A549 treated with AZD9567 at 1 μM for 4 hours (cell line): ENCODE results near the gene RABGAP1. TPM values are rescaled to one million over a fixed set of nuclear protein-coding genes. Genes with fewer than 3 reads are reported as not detected.

Experiments
- total RNA-seq: library from RNA; stranded (reverse); fragments of 200-300 nt; extraction: Qiagen RNA extraction; gene quantifications from 5 replicates; pipeline ENCODE4 v1.2.3, GENCODE V29; 2022; ENCODE audit not compliant: insufficient read depth

The RABGAP1 gene
- total RNA-seq, result 13.9 to 18.0 TPM (median 16.3 TPM) in 5 replicates

GRCh38 chr9:122940749-122941581, at the start of gene RABGAP1:
TSS of gene RABGAP1 (plus strand) at chr9:122941020. CDS start at chr9:122957060, 16,040 bp downstream.

DNA sequence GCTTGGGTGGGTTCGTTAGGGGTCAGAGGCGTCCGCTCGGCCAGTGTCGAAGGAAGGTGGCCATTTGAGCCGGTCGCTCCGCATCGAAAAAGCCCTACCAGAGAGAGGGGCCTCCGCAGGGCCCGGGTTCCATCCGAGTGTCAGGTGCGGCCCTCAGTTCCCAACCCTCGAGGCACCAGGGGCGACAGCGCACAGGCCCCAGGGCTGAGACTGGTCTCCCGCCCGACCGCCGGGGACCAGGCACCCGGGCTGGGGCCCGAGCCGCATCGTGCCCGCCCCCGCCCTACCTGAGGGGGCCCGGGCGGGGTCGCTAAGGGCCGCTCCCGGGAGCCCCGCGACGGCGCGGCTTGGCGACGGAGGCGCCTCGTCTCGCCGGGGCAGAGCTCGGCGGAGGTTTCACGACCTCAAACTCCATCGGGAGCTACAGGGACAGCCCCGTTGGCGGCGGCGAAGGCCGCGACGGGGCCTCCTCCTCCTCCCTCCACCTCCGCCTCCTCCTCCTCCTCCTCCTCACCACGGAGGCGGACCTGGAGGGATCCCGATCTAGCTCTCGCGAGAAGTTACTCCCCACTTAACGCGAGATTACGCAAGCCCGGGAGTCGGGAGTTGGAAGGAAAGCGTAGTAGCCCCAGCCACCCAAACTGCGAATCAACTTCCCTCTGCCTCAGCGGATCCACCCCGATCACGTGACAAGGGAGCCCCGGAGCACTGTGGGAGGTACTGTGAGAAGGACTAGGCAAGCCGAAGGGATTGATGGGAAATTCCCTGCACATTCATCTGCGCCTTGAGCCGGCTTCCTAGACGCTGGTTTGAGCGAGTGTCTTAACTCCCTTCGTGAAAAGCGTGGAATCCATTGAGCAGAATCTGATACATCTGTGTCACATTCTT, 35.8 kb upstream of the RABGAP1 start, which contains the start of gene RC3H2:
TSS of gene RC3H2 (minus strand) at position 537 of the 888 bp plus-strand sequence. CDS start 7,850 bp downstream, outside the sequence.

GRCh38 chr9:122912964-122913673, 27.7 kb upstream of the RABGAP1 start, which contains the start of gene ZBTB6:
TSS of gene ZBTB6 (minus strand) at chr9:122913323. CDS start at chr9:122912072, 1,251 bp downstream.

DNA sequence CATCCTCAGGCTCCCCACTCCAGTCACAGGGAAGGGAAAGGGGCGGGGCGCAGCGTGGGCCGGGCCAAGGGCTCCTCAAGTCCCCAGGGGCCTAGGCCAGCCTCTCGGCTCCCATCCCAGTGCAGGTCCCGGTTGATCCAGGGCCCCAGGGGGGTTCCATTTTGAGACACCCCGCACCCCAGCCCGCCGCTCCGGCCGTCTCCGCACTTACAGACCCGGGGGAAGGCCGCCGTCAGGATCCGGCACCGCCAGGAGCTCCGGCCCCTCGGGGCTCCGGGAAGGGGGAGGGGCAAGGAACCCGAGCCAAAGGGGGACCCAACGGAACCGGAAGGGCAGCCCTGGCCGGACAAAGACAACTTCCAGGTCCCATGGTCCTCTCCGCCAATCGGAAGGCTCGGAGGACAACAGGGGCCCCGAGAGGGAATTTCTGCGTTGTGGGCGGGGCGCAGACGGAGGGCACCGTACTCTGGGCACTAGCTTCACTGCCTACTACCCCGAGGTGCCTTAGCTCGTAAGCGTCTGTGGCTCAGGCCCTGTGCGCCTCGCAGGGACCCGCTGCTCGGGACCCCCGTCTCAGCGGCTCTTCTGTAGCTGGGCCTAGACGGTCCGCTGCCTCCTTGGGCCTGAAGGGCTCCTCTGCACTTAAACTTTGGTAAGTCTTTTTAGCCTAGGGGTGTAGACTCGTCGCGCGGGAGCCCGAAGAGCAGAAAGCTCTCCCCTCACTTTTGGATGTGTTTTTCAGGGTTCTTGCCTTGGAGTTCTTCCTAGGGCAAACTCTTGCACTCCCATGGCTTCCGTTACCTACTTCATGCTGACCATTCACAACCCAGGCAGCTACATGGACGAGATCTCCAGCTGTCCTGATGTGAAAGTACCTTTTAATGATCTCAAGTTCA, 9.3 kb upstream of the RABGAP1 start, which contains the start of gene ZBTB26:
TSS of gene ZBTB26 (minus strand) at position 287 of the 896 bp plus-strand sequence. CDS start 11,578 bp downstream, outside the sequence.

GRCh38 chr9:123033352-123033751, 92.5 kb downstream of the RABGAP1 start, which contains the start of gene GPR21:
TSS of gene GPR21 (plus strand) at chr9:123033667. CDS start at chr9:123034567, 900 bp downstream.

Other genes starting within 250 kb of the RABGAP1 start
- gene OR1L4, start 217.0 kb upstream of the RABGAP1 start, total RNA-seq, result not detected in 5 replicates
- not detected in 5 replicates for gene OR1L6, start 198.7 kb upstream of the RABGAP1 start, total RNA-seq
- not detected in 5 replicates for gene OR5C1, start 152.1 kb upstream of the RABGAP1 start, total RNA-seq
- not detected in 5 replicates for gene OR1K1, start 140.9 kb upstream of the RABGAP1 start, total RNA-seq
- 15.2 to 16.8 TPM (median 16.7 TPM) in 5 replicates for gene PDCL, start 112.4 kb upstream of the RABGAP1 start, total RNA-seq
- gene RC3H2, start 35.7 kb upstream of the RABGAP1 start, total RNA-seq, result 17.0 to 27.1 TPM (median 21.9 TPM) in 5 replicates
- 4.4 to 6.5 TPM (median 5.8 TPM) in 5 replicates for gene ZBTB6, start 27.7 kb upstream of the RABGAP1 start, total RNA-seq
- 1.2 to 2.1 TPM (median 1.8 TPM) in 5 replicates for gene ZBTB26, start 9.5 kb upstream of the RABGAP1 start, total RNA-seq
- not detected in 5 replicates for gene GPR21, start 92.6 kb downstream of the RABGAP1 start, total RNA-seq